Prostate gland (tissue), 2 donors: ENCODE data around the gene RAB13.

Experiments
- POLR2A ChIP-seq: fragments of 450-650 bp; IDR thresholded peaks from one replicate; pipeline ENCODE4 v1.6.1; 2016; ENCODE audit warnings: antibody characterized with exemption, mild to moderate bottlenecking
- POLR2AphosphoS5 ChIP-seq: sonication (generic); formaldehyde crosslinking; IDR thresholded peaks from one replicate; pipeline ENCODE4 v1.6.1; 2017; ENCODE audit warnings: antibody characterized with exemption
- TF ChIP-seq, protein P1 (sequence below), 4 experiments: fragments of 200-600 bp in 2 of 4; fragments of 450-650 bp in 2 of 4; sonication (generic) in 2 of 4; IDR thresholded peaks; 1 replicate in 3 of 4; 2 replicates in 1 of 4; pipeline ENCODE4 v1.5.1; 2016 to 2019; ENCODE audit warnings: antibody characterized with exemption in 4 of 4, mild to moderate bottlenecking in 2 of 4, moderate library complexity in 2 of 4

DNA sequence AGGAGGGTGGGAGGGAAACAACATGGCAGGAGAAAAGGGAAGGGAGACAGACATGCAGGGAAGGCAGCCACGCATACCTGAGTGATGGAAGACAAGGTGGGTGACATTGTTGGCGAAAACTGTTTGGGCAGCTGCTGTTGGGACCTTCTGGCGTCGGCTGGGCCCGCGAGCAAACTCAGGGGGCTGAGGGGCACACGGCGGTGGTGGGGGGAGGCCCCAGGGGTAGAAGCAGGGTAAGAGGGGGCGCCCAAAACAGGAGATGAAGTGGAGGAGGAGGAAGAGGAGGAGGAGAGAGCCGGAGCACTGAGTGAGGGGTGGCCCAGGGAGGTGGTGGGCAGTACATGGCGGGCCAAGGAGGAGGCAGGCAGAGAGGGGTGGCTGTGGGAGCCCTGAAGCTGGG lies 35.0 kb downstream of the RAB13 start:
- TF ChIP-seq, protein P1, sequence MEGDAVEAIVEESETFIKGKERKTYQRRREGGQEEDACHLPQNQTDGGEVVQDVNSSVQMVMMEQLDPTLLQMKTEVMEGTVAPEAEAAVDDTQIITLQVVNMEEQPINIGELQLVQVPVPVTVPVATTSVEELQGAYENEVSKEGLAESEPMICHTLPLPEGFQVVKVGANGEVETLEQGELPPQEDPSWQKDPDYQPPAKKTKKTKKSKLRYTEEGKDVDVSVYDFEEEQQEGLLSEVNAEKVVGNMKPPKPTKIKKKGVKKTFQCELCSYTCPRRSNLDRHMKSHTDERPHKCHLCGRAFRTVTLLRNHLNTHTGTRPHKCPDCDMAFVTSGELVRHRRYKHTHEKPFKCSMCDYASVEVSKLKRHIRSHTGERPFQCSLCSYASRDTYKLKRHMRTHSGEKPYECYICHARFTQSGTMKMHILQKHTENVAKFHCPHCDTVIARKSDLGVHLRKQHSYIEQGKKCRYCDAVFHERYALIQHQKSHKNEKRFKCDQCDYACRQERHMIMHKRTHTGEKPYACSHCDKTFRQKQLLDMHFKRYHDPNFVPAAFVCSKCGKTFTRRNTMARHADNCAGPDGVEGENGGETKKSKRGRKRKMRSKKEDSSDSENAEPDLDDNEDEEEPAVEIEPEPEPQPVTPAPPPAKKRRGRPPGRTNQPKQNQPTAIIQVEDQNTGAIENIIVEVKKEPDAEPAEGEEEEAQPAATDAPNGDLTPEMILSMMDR (IDR thresholded peaks at IDR 0.05), result no peak
- no peak for TF ChIP-seq POLR2AphosphoS5
- TF ChIP-seq POLR2A, result no peak
